SKM-1 (cell line): ENCODE measurements around the gene DRC7.
"Not testable (repeated sequence)": the region's sequence is repeated elsewhere in the genome, so short reads cannot be mapped to it uniquely, and the experiment has no call there.

Experiments
- DNase-seq: peaks from one replicate; lab custom pipeline; 2025; ENCODE audit not compliant: unreplicated experiment; lab: John Stamatoyannopoulos, UW

DRC7 gene

DNA sequence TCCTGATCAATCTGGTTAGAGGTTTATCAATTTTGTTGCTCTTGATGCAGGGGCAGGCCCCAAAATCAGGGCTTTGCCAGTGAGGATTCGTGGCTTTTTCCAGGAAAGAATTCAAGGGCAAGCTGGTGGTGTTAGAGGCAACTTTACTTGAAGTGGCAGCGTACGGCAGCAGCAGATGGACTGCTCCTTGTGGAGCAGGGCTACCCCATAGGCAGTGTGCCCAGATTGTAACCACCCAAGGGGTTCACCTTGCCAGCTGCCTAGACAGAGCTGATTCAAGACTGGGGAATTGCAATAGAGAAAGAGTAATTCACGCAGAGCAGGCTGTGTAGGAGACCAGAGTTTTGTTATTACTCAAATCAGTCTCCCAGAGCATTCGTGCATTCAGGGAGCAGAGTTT, 16.7 kb downstream of the DRC7 start:
- DNase-seq = no peak

- DNase-seq = no peak
These were observed 17.4 kb downstream of the DRC7 start for GRCh38 chr16:57711993-57712392.

- DNase-seq = not testable (repeated sequence)
These were observed 18.0 kb downstream of the DRC7 start for GRCh38 chr16:57712569-57712968.

- no peak for DNase-seq
These were observed 19.0 kb downstream of the DRC7 start for GRCh38 chr16:57713596-57713995.

- DNase-seq = no peak
These were observed 19.4 kb downstream of the DRC7 start for GRCh38 chr16:57714047-57714446.

- peak; percentile 23 for DNase-seq
These were observed 25.6 kb downstream of the DRC7 start for GRCh38 chr16:57720142-57720575.

- no peak for DNase-seq
These were observed 27.0 kb downstream of the DRC7 start for GRCh38 chr16:57721356-57722209.

GRCh38 chr16:57722210-57722499, 27.5 kb downstream of the DRC7 start:
- no peak for DNase-seq

GRCh38 chr16:57722651-57723050, 28.0 kb downstream of the DRC7 start:
- DNase-seq = no peak

- no peak for DNase-seq
These were observed 28.6 kb downstream of the DRC7 start for GRCh38 chr16:57723170-57723569.

GRCh38 chr16:57724531-57724930, 29.9 kb downstream of the DRC7 start:
- DNase-seq = no peak

- no peak for DNase-seq
These were observed 30.5 kb downstream of the DRC7 start for GRCh38 chr16:57725151-57725550.

DNA sequence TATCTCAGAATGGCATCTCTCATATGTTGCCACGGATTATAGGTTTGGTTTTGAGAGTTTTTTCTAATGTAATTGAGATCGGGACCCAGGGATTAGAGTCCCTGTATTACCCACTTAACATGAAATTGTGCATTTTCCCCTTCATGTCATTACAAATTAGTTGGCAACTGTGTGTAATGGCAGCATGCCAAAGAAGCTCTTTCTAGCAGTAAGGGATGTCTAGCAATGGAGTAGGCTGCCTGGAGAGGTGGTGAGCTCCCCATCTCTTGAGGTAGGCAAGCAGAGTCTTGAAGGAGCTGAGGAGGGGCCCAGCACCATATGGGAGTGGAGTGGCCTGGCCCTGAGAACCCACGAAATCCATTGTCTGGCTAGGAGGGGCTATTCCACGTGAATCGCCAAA, 30.9 kb downstream of the DRC7 start:
- DNase-seq = no peak

GRCh38 chr16:57725976-57726375, 31.4 kb downstream of the DRC7 start:
- DNase-seq = no peak

GRCh38 chr16:57726433-57726947, 31.9 kb downstream of the DRC7 start:
- no peak for DNase-seq

GRCh38 chr16:57727610-57728009, 33.0 kb downstream of the DRC7 start:
- DNase-seq = no peak

DNA sequence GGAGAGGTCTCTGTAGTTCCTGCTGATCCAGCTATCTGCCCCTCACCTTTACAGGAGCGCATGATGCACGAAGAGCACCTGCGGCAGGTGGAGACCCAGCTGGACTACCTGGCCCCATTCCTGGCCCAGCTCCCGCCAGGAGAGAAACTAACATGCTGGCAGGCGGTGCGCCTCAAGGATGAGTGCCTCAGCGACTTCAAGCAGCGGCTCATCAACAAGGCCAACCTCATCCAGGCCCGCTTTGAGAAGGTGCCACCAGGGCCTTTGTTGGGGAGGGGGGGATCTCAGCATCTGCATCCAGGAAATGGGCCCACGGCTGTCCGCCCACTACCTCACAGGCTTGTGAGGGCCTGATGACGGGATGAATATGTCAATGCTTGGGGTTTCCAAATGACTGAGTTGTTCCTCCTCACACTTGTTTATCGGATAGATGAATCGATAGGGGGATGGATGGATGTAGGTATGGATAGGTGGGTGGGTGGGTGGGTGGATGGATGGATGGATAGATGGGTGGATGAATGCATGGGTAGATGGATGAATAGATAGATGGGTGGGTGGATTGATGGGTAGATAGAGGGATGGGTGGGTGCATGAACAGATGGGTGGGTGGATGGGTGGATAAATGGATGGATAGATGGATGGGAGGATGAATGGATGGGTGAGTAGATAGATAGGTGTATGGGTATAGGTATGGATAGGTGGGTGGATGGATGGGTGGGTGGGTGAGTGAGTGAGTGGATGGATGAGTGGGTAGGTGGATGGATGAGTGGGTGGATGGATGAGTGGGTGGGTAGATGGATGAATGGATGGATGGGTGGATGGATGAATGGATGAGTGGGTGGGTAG, 34.0 kb downstream of the DRC7 start:
- no peak for DNase-seq

DNA sequence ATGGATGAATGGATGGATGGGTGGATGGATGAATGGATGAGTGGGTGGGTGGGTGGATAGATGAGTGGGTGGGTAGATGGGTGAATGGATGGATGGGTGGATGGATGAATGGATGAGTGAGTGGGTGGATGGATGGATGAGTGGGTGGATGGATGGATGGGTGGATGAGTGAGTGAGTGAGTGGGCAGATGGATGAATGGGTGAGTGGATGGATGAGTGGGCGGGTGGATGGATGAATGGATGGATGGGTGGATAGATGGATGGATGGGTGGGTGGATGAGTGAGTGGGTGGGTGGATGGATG, 34.5 kb downstream of the DRC7 start:
- DNase-seq = no peak

- not testable (repeated sequence) for DNase-seq
These were observed 35.2 kb downstream of the DRC7 start for GRCh38 chr16:57729852-57730251.

GRCh38 chr16:57730771-57731730, 36.4 kb downstream of the DRC7 start:
- DNase-seq = no peak

DNA sequence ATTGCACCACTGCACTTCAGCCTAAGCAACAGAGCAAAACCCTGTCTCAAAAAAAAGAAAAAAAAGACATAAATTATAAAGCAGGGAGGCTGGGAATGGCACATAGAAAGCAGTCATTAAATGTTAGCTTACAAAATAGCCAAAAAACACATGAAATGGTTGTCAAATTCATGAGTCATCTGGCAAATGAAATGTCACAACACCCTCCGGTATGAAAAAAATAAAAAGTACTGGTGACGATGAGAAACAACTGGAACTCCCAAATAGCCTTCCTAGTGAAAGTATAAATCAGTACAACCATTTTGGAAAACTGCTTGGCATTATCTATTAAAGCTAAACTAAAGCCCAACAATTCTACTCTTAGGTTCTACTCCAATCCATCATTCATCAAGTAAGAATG, 37.4 kb downstream of the DRC7 start:
- DNase-seq = no peak
